Erythroblast (primary cell): ENCODE data around the gene COL6A1.

Source experiments
- GATA1 ChIP-seq: IDR thresholded peaks from 2 replicates; pipeline ENCODE4 v1.6.1; 2011; ENCODE audit warnings: low read depth, mild to moderate bottlenecking, control low read depth, low read length, moderate library complexity
- POLR2A ChIP-seq: IDR thresholded peaks from 2 replicates; pipeline ENCODE4 v1.6.1; 2011; ENCODE audit warnings: mild to moderate bottlenecking, low read length

DNA sequence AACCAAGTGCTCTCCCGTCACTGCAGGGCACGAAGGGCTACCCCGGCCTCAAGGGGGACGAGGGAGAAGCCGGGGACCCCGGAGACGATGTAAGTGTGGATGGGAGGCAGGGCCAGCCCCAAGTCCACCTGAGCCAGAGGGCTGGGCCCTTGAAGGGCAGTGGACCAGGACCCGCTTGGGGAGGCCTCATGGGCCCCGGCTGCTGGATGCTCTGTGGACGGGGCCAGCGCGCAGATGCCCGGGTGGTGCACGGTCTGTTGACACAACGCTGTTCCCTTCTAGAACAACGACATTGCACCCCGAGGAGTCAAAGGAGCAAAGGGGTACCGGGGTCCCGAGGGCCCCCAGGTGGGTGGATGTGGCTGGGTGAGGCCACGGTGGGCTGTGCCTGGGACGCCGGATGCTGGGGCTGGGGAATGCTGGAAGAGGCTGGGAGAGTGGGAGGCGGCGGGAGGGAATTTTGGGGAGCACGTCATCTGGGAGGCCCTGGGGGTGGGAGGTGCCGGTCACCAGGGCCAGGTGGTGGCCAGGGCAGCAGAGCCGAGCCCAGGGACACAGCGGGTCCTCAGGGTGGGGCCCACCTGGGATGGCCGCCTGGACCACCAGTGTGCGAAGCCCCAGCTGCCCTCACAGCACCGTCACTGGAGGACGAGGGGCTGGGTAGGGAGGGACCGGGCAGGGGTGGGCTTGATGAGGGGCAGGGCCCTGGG, 17.5 kb downstream of the COL6A1 start:
- TF ChIP-seq POLR2A = no peak
- TF ChIP-seq GATA1 = no peak
